NT2/D1 (cell line): ENCODE data around the gene NDC1.

Experiments
- DNase-seq: peaks from one replicate; pipeline ENCODE4 v3.0.0-alpha.2; 2011; ENCODE audit warnings: low read depth, low spot score
- H3K27me3 ChIP-seq: 2 replicates; pipeline ENCODE4 v1.6.0; 2011; ENCODE audit warnings: mild to moderate bottlenecking; ENCODE audit not compliant: insufficient read length, insufficient read depth
- H3K36me3 ChIP-seq: 2 replicates; pipeline ENCODE4 v1.6.1; 2011; ENCODE audit warnings: mild to moderate bottlenecking, low read length, mixed read lengths; ENCODE audit not compliant: insufficient read depth, insufficient read length
- H3K4me1 ChIP-seq: 2 replicates; pipeline ENCODE4 v1.5.1; 2011; ENCODE audit not compliant: insufficient read depth, insufficient read length
- H3K4me3 ChIP-seq: 2 replicates; pipeline ENCODE4 v1.5.1; 2011; ENCODE audit warnings: low read depth; ENCODE audit not compliant: insufficient read length
- H3K9ac ChIP-seq: 2 replicates; pipeline ENCODE4 v1.6.0; 2011; ENCODE audit warnings: low read depth; ENCODE audit not compliant: insufficient read length
- H3K9me3 ChIP-seq: 2 replicates; pipeline ENCODE4 v1.5.1; 2011; ENCODE audit warnings: mild to moderate bottlenecking, low read length; ENCODE audit not compliant: insufficient read depth
- SUZ12 ChIP-seq: IDR thresholded peaks from 2 replicates; pipeline ENCODE4 v1.6.1; 2011; ENCODE audit not compliant: insufficient read length, insufficient read depth; ENCODE audit errors: extremely low read depth
- YY1 ChIP-seq: IDR thresholded peaks from 2 replicates; pipeline ENCODE4 v1.6.1; 2011; ENCODE audit not compliant: insufficient read length, insufficient read depth
- ZNF274 ChIP-seq: IDR thresholded peaks from 2 replicates; pipeline ENCODE4 v1.6.1; 2011; ENCODE audit warnings: mild to moderate bottlenecking, low read depth, low read length

Gene NDC1

GRCh38 chr1:53726009-53726600 lies 112.0 kb downstream of the NDC1 start:
- H3K9me3 ChIP-seq: peaks cover 5% of the 10 kb centered on the region; the same call in 1 of the 2 replicates
- no peak for DNase-seq
- H3K27me3 ChIP-seq: no peaks in the 10 kb centered on the region
- peaks cover under 1% of the 10 kb centered on the region for H3K4me1 ChIP-seq
- TF ChIP-seq YY1 (no peak), SUZ12 (no peak), ZNF274 (no peak)
- no peaks in the 10 kb centered on the region for H3K36me3 ChIP-seq
- no peak overlapping the region for H3K9ac ChIP-seq
- no peak overlapping the region for H3K4me3 ChIP-seq

- Histone ChIP-seq H3K4me3 (no peak overlapping the region), H3K36me3 (no peaks in the 10 kb centered on the region)
- peak; percentile 63 for DNase-seq
Observed at GRCh38 chr1:53725238-53725689, 112.8 kb downstream of the NDC1 start.

GRCh38 chr1:53722025-53722424 lies 116.1 kb downstream of the NDC1 start:
- no peak overlapping the region for H3K4me3 ChIP-seq
- no peaks in the 10 kb centered on the region for H3K36me3 ChIP-seq
- H3K4me1 ChIP-seq: peaks cover 4% of the 10 kb centered on the region
- DNase-seq: no peak
- no peaks in the 10 kb centered on the region for H3K9me3 ChIP-seq
- H3K27me3 ChIP-seq: no peaks in the 10 kb centered on the region
- H3K9ac ChIP-seq: no peak overlapping the region
- TF ChIP-seq YY1 (no peak), SUZ12 (no peak), ZNF274 (no peak)

More at GRCh38 chr1:53725238-53725689, 112.8 kb downstream of the NDC1 start:
- Histone ChIP-seq H3K27me3 (no peaks in the 10 kb centered on the region), H3K9ac (no peak overlapping the region), H3K4me1 (no peaks in the 10 kb centered on the region), H3K9me3 (peaks cover 5% of the 10 kb centered on the region; the same call in 1 of the 2 replicates)
- TF ChIP-seq YY1 (no peak), SUZ12 (no peak), ZNF274 (no peak)

- Histone ChIP-seq H3K27me3 (no peaks in the 10 kb centered on the region), H3K4me1 (peaks cover 4% of the 10 kb centered on the region), H3K4me3 (no peak overlapping the region), H3K9me3 (no peaks in the 10 kb centered on the region), H3K9ac (no peak overlapping the region), H3K36me3 (no peaks in the 10 kb centered on the region)
- no peak for DNase-seq
- TF ChIP-seq ZNF274 (no peak), YY1 (no peak), SUZ12 (no peak)
Observed at GRCh38 chr1:53721088-53721487, 117.0 kb downstream of the NDC1 start.

GRCh38 chr1:53719469-53719868 lies 118.6 kb downstream of the NDC1 start:
- Histone ChIP-seq H3K9ac (no peak overlapping the region), H3K9me3 (no peaks in the 10 kb centered on the region), H3K27me3 (no peaks in the 10 kb centered on the region), H3K4me3 (no peak overlapping the region), H3K4me1 (peaks cover 7% of the 10 kb centered on the region), H3K36me3 (no peaks in the 10 kb centered on the region)
- DNase-seq: no peak
- TF ChIP-seq YY1 (no peak), ZNF274 (no peak), SUZ12 (no peak)

- TF ChIP-seq SUZ12 (no peak), YY1 (no peak), ZNF274 (no peak)
- Histone ChIP-seq H3K9ac (no peak overlapping the region), H3K9me3 (no peaks in the 10 kb centered on the region), H3K27me3 (no peaks in the 10 kb centered on the region), H3K4me3 (no peak overlapping the region), H3K36me3 (no peaks in the 10 kb centered on the region), H3K4me1 (peaks cover 7% of the 10 kb centered on the region)
- DNase-seq: no peak
Observed at GRCh38 chr1:53718443-53718842, 119.7 kb downstream of the NDC1 start.

- no peaks in the 10 kb centered on the region for H3K36me3 ChIP-seq
- no peaks in the 10 kb centered on the region for H3K27me3 ChIP-seq
- H3K4me1 ChIP-seq: peaks cover 7% of the 10 kb centered on the region
- TF ChIP-seq SUZ12 (no peak), ZNF274 (no peak), YY1 (no peak)
- H3K9me3 ChIP-seq: no peaks in the 10 kb centered on the region
- no peak overlapping the region for H3K4me3 ChIP-seq
- H3K9ac ChIP-seq: no peak overlapping the region
- DNase-seq: no peak
Observed at GRCh38 chr1:53717025-53717804, 120.9 kb downstream of the NDC1 start.
